HG03457 (cell line): ENCODE data around the gene TCHH.
"Not testable (repeated sequence)": the region's sequence is repeated elsewhere in the genome, so short reads cannot be mapped to it uniquely, and the experiment has no call there.

Experiments
- ATAC-seq: cut with Tn5 transposase; IDR thresholded peaks from one replicate; pipeline ENCODE4 v1.9.1; 2021; ENCODE audit warnings: moderate number of reproducible peaks; ENCODE audit not compliant: unreplicated experiment

TCHH gene

GRCh38 chr1:152112885-152113432, 2.3 kb downstream of the TCHH start:
- ATAC-seq: no peak

DNA sequence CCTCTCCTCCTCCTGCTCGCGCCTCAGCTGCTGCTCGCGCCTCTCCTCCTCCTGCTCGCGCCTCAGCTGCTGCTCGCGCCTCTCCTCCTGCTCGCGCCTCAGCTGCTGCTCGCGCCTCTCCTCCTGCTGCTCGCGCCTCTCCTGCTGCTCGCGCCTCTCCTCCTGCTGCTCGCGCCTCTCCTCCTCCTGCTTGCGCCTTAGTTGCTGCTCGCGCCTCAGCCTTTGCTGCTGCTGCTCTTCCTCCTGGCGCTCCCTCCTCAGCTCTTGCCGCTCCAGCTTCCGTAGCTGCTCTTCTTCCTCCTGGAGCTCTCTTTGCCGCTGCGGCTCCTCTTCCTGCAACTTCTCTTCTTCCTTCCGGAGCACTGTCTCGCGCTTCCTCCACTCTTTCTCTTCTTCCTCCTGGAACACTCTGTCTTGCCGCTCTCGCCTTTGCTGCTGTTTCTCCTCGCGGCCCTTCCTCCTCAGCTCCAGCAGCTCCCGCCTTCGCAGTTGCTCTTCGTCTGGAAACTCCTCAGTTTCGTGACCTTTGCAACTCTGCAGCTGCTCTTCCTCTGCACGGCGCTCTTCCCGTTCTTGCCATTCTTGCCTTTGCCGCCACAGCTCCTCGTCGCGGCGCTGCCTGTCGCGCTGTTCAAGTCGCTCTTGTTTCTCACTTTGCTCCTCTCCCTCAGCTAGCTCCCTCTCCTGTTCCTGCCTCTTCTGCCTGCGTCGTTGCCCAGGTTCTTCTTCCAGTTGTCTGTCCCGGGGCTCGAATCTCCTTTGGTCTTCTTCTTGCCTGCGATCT, 3.0 kb downstream of the TCHH start:
- no peak for ATAC-seq

DNA sequence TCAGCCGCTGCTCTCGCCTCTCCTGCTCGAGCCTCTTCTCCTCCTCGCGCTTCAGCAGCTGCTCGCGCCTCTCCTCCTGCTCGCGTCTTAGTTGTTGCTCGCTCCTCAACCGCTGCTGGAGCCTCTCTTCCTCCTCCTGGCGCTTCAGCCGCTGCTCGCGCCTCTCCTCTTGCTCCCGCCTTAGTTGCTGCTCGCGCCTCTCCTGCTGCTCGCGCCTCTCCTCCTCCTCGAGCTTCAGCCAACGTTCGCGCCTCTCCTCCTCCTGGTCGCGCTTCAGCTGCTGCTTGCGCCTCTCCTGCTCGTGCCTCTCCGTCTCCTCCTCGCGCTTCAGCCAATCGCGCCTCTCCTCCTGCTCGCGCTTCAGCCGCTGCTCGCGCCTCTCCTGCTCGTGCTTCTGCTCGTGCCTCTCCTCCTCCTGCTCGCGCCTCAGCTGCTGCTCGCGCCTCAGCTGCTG, 3.7 kb downstream of the TCHH start:
- ATAC-seq: no peak

- ATAC-seq: no peak
Measured at GRCh38 chr1:152110860-152111514, 4.3 kb downstream of the TCHH start.

DNA sequence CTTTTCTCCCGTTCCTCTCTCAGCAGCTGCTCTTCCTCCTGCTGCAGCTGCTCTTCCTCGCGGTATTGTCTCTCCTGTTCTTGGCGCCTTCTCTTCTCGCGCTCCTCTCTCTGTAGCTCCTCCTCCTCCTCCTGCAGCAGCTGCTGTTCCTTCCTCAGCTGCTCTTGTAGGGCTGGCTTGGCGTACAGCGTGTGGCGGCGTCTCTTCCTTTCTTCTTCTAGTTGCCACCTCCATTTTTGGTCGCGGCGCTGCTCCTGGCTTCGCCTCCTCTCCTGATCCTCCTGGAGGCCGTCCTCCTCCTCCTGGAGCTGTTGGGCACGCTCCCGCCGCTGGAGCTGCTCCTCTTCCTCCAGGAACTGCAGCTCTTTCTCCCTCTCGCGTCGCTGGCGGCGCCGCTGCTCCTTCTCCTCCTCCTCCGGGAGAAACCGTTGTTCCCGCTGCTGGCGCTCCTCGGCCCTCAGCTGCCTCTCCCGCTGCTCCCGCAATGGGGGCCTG, 4.8 kb downstream of the TCHH start:
- ATAC-seq: no peak

- no peak for ATAC-seq
Measured at GRCh38 chr1:152109998-152110294, 5.3 kb downstream of the TCHH start.

GRCh38 chr1:152109231-152109997, 5.8 kb downstream of the TCHH start:
- ATAC-seq: no peak

- ATAC-seq: no peak
Measured at GRCh38 chr1:152108882-152109222, 6.4 kb downstream of the TCHH start.

DNA sequence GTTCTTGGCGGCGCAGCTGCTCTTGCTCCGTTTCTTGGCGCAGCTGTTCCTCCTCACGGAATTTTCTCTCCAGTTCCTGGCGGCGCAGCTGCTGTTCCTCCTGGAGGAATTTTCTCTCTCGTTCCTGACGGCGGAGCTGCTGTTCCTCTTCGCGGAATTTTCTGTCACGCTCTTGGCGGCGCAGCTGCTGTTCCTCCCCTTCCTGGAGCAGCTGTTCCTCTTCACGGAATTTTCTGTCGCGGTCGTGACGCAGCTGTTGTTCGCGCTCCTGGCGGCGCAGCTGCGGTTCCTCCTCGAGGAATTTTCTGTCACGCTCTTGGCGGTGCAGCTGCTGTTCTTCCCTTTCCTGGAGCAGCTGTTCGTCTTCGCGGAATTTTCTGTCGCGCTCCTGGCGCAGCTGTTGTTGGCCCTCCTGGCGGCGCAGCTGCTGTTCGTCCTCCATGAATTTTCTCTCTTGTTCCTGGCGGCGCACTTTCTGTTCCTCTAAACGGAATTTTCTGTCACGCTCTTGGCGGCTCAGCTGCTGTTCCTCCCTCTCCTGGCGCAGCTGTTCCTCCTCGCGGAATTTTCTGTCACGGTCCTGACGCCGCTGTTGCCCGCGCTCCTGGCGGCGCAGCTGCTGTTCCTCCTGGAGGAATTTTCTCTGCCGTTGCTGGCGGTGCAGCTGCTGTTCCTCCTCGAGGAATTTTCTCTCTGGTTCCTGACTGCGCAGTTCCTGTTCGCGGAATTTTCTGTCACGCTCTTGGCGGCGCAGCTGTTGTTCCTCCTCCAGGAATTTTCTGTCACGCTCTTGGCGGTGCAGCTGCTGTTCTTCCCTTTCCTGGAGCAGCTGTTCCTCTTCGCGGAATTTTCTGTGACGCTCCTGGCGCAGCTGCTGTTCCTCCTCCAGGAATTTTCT, 7.0 kb downstream of the TCHH start:
- ATAC-seq: no peak

DNA sequence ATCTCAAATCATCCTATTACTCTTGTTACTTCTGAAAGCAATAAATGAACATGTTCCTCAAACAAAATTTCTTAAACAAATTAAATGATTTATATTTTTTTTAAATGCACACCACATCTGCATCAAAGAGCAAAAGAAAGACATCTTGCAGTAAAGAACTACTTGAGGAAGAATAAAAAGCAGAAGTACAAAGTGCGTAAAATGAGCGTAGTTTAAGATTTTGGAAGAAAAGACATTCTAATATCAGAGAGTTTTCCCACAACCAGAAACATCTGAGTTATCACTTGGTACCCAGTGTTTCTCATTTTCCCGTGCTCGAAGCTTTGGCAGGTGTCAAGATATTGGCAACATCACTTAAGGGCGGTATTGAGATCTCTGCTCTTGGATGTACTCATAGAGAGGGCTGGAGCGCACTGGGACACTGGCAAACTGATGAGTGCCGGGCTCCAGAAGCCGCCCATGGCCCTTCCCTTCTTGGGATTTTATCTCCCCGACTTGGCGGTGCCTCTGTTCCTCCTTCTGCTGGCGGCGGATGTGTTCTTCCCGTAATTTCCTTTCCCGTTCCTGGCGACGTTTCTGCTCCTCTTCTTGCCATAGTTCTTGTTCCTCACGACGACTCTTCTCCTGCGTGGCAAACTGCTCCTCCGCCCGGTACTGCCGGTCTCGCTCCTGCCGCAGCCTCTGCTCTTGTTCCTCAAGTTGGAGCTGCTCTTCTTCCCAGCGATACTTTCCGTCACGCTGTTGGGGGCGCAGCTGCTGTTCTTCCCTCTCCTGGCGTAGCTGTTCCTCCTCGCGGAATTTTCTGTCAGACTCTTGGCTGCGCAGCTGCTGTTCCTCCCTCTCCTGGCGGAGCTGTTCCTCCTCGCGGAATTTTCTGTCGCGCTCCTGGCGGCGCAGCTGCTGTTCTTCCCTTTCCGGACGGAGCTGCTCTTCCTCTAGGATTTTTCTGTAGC, 7.9 kb downstream of the TCHH start:
- no peak for ATAC-seq

- no peak for ATAC-seq
Measured at GRCh38 chr1:152104854-152105253, 10.4 kb downstream of the TCHH start.

DNA sequence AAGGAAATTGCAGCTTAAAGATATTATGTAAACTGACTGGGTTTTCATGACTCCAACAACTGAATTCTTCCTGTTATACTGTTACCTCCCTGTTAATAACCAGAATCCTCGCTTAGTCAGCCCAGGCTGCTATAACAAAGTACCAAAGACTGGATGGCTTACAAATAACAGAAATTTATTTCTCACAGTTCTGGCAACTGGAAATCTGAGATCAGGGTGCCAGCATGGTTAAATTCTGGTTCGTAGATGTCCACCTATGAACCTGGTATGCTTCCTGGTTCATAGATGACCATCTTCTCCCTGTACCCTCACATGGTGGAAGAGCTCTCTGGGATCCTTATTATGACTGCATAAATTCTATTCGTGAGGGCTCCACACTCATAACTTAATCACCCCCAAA, 18.3 kb downstream of the TCHH start:
- no peak for ATAC-seq

- no peak for ATAC-seq
Measured at GRCh38 chr1:152089014-152089674, 26.1 kb downstream of the TCHH start, which contains the start of gene TCHHL1. TCHHL1 (minus strand) TSS chr1:152089064; CDS start chr1:152088143, 921 bp downstream.

GRCh38 chr1:152086760-152087159, 28.5 kb downstream of the TCHH start:
- no peak for ATAC-seq

DNA sequence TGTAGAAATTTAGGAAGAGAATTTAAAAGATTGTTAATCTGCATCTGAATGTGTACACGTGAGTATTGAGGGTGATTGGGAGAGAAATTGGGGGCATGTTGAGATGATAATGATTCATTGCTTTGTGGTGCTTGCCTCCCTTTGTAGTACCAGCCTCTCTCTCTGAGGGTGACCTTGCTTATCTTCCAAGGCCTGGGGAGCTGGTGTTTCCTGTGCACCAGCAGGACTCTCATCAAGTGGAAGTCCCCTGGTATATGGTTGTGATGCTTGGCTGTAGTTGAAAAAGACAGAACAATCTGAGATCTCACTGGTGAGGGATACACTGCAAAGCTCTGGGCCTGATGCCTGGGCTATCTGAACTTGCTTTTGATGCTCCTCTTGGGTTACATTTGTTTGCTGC, 30.4 kb downstream of the TCHH start:
- ATAC-seq: no peak

- not testable (repeated sequence) for ATAC-seq
Measured at GRCh38 chr1:152081026-152081425, 34.2 kb downstream of the TCHH start.

GRCh38 chr1:152080494-152080893, 34.8 kb downstream of the TCHH start:
- not testable (repeated sequence) for ATAC-seq

DNA sequence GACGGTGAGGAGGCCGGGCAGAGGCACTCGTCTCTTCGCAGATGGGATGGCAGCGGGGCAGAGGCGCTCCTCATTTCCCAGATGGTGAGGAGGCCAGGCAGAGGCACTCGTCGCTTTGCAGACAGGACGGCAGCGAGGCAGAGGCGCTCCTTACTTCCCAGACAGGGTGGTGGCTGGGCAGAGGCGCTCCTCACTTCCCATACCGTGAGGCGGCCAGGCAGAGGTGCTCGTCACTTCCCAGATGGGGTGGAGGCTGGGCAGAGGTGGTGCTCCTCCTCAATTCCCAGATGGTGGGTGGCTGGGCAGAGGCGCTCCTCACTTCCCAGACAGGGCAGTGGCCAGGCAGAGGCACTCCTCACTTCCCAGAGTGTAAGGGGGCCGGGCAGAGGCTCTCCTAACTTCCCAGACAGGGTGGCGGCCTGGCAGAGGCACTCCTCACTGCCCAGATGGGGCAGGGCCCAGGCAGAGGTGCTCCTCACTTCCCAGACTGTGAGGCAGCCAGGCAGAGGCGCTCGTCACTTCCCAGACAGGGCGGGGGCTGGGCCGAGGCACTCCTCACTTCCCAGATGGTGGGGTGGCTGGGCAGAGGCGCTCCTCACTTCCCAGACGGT, 36.3 kb downstream of the TCHH start:
- ATAC-seq: no peak
